GM12875 (cell line): ENCODE results near the gene MYOM3.

Experiments used
- H3K4me3 ChIP-seq: one replicate; pipeline ENCODE4 v1.5.1; 2011; ENCODE audit warnings: low read depth, low read length, control low read depth
- TF ChIP-seq, protein P1 (sequence below): IDR thresholded peaks from 2 replicates; pipeline ENCODE4 v1.5.1; 2011; ENCODE audit warnings: low read depth, mild to moderate bottlenecking, control low read depth, inconsistent platforms, low read length, moderate library complexity, borderline replicate concordance; ENCODE audit not compliant: insufficient read depth

The MYOM3 gene

DNA sequence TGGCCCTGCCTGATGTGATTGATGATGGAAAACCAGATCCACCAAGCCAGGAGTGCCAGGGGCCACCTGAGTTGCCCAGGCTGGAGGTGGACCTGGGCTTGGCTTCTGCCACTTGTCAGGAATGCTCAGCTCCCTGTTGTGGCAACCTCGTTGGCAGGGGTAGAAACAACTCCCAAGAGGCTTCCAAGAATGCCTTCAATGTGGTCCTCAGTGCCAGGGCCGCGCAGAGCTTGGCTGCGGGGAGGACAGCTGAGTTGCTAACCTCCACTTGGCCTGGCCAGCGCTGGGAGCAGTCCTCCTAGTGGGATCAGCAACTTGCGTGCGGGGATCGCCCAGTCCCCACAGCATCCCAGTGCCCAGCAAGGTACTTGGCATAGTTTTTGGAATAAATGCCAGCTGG lies 9.0 kb downstream of the MYOM3 start:
- no peak overlapping the region for H3K4me3 ChIP-seq
- TF ChIP-seq, protein P1, sequence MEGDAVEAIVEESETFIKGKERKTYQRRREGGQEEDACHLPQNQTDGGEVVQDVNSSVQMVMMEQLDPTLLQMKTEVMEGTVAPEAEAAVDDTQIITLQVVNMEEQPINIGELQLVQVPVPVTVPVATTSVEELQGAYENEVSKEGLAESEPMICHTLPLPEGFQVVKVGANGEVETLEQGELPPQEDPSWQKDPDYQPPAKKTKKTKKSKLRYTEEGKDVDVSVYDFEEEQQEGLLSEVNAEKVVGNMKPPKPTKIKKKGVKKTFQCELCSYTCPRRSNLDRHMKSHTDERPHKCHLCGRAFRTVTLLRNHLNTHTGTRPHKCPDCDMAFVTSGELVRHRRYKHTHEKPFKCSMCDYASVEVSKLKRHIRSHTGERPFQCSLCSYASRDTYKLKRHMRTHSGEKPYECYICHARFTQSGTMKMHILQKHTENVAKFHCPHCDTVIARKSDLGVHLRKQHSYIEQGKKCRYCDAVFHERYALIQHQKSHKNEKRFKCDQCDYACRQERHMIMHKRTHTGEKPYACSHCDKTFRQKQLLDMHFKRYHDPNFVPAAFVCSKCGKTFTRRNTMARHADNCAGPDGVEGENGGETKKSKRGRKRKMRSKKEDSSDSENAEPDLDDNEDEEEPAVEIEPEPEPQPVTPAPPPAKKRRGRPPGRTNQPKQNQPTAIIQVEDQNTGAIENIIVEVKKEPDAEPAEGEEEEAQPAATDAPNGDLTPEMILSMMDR = no peak

- TF ChIP-seq, protein P1 = no peak
- H3K4me3 ChIP-seq = no peak overlapping the region
Measured at GRCh38 chr1:24101796-24102586, 9.9 kb downstream of the MYOM3 start.

DNA sequence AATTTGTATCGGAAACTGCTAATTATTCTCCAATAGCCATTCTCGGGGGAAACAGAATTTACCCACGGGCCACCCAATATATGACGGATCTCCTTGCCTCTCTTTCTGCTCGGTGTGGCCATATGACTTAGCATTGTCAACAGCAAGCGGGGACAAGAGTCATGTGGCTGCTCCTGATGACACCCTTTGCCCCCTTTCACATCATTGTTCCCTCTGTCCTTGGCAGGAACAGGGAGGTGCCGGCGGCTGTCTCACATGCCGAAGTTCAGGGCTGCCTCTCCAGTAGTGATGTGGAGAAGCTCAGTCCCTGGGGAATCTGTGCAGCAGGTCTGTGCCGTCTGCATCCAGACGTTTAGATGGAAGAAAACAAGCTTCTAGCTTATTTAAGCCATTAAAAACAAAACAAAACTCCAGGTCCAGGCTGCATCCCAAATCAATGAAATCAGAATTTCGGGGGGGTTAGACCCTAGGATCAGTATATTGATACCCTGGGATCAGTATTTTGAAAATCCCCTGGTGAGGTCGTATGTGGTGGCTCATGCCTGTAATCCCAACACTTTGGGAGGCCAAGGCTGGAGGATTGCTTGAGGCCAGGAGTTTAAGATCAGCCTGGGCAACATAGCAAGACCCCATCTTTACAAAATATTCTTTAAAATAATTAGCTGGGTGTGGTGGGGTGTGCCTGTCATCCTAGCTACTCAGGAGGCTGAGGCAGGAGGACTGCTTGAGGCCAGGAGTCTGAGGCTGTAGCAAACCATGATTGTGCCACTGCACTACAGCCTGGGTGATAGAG lies 10.8 kb downstream of the MYOM3 start:
- H3K4me3 ChIP-seq = no peak overlapping the region
- TF ChIP-seq, protein P1 = no peak

- H3K4me3 ChIP-seq = no peak overlapping the region
Measured at GRCh38 chr1:24098943-24099638, 12.8 kb downstream of the MYOM3 start.

DNA sequence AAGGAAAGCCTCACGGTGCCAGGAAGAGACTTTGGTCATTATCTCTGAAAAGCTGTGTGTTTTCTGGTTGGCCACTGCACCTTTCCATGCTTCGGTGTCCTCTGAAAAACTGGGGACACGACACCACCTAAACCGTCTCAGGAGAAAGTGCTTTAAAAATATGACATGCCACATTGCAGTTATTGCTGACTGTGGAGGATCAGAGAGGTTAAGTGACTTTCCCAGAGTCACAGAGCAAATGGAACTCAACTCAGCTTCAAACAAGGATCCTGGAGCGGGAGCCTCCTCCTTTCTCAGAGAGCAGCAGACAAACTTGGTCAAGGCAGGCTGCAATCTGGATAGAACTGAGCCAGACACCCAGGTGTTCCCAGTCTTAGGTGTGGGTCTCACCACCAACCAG lies 13.8 kb downstream of the MYOM3 start:
- TF ChIP-seq, protein P1 = no peak
- no peak overlapping the region for H3K4me3 ChIP-seq

More at GRCh38 chr1:24098943-24099638, 12.8 kb downstream of the MYOM3 start:
- TF ChIP-seq, protein P1 = no peak

GRCh38 chr1:24097663-24098062 lies 14.3 kb downstream of the MYOM3 start:
- H3K4me3 ChIP-seq = no peak overlapping the region
- TF ChIP-seq, protein P1 = no peak

GRCh38 chr1:24096739-24097103 lies 15.2 kb downstream of the MYOM3 start:
- H3K4me3 ChIP-seq = no peak overlapping the region
- TF ChIP-seq, protein P1 = no peak
